Adrenal gland (tissue), 5 donors: Measurements from ENCODE around the gene SOS1.

Experiments
- POLR2A ChIP-seq, 2 donors: fragments of 450-650 bp; IDR thresholded peaks; one replicate each; pipeline ENCODE4 v1.6.1; 2017; ENCODE audit warnings: antibody characterized with exemption in 2 of 2, mild to moderate bottlenecking in 2 of 2, moderate library complexity in 1 of 2
- TF ChIP-seq, protein P1 (sequence below), 6 experiments: fragments of 450-650 bp in 4 of 6; fragments of 200-600 bp in 2 of 6; sonication (generic) in 1 of 6; IDR thresholded peaks; 1 replicate in 5 of 6; 2 replicates in 1 of 6; pipeline versions ENCODE4 v1.5.1 to v1.8.0; 2016 to 2021; ENCODE audit warnings: antibody characterized with exemption in 6 of 6, mild to moderate bottlenecking in 2 of 6, moderate library complexity in 1 of 6
- donor health status: DM: no; HTN: no; CAD: no.

- TF ChIP-seq, protein P1, sequence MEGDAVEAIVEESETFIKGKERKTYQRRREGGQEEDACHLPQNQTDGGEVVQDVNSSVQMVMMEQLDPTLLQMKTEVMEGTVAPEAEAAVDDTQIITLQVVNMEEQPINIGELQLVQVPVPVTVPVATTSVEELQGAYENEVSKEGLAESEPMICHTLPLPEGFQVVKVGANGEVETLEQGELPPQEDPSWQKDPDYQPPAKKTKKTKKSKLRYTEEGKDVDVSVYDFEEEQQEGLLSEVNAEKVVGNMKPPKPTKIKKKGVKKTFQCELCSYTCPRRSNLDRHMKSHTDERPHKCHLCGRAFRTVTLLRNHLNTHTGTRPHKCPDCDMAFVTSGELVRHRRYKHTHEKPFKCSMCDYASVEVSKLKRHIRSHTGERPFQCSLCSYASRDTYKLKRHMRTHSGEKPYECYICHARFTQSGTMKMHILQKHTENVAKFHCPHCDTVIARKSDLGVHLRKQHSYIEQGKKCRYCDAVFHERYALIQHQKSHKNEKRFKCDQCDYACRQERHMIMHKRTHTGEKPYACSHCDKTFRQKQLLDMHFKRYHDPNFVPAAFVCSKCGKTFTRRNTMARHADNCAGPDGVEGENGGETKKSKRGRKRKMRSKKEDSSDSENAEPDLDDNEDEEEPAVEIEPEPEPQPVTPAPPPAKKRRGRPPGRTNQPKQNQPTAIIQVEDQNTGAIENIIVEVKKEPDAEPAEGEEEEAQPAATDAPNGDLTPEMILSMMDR (IDR thresholded peaks at IDR 0.05), result no peak
- TF ChIP-seq POLR2A (IDR thresholded peaks at IDR 0.05), result no peak
Measured at GRCh38 chr2:39164089-39164488, 43.2 kb upstream of the SOS1 start.
